GM19099 (cell line): ENCODE data around the gene EYS.

ENCODE experiments used
- POLR2A ChIP-seq: IDR thresholded peaks from 3 replicates; pipeline ENCODE4 v1.6.1; 2011; ENCODE audit warnings: low read depth; ENCODE audit not compliant: insufficient read length; ENCODE audit errors: extremely low read depth

The EYS gene

DNA sequence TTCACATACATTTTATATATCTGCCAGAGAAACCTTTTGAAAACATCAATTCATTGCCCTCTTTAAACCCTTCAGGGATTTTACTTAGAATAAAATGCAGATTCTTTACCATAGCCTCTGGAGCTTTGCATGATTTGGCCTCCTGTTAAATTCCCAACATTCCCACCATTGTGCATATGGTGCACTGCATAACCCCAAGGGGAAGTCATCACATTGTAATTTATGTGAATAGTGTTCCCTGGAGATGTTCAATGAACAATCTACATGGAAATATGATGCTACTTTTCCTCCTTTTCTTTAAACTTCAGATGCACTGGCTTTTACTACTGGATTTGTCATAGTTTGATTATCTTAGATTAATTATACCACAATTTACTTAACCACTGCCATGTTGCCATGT is 1976.7 kb downstream of the EYS start:
- no peak for TF ChIP-seq POLR2A

DNA sequence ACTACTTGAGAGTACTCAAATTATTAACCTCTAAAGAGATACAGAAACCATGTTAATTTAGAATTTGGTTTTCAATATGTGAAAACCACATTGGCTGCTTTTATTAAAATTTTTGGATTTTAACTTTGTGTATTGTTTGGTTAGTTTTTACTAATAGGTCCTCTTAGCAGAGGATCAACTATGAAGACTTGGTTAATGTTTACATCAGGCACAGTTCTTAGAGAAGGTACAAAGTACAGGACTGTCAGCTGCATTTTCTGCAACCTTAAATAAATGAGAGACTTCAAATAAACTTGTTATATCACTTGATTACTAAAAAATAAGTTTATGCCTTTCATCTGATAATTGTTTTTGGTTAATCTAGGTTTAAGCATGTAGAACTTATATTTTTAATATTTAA is 1982.3 kb downstream of the EYS start:
- no peak for TF ChIP-seq POLR2A

DNA sequence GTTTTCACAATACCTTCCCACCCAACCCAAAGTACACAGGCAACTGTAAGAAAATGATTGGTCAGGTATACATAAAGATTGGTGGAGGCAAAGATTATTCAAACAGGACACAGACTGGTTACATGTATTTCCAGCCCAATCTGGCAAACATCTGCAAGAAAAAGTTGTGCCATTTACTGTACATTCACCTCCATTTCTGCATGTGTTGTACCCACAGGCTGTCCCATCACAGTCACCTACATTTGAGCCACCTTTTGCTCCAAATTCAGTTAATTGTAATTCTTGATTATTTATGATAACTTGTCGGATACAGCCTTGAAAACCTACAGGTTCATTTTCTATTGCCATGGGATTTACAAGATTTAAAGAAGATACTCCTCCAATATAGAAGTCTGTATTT is 1985.8 kb downstream of the EYS start:
- no peak for TF ChIP-seq POLR2A

- no peak for TF ChIP-seq POLR2A
Observed at GRCh38 chr6:63716169-63716568, 1990.9 kb downstream of the EYS start.

DNA sequence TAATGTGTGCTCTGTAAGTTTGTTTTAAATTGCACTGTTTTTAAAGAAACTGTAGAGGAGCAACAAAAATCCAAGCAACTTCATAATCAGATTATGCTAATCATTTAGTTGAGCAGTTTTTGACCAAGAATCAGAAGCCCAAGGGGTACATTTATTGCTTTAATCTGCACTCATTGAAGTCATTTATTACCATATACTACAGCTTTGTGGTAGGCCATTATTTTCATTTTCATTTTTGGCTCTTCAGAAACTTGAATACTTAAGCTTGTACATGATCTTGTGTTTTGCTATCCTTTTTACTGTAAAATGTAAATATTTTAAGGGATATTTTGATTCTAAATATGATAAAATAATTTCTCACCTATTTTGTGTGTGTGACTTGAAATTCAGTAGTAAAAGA is 1992.9 kb downstream of the EYS start:
- TF ChIP-seq POLR2A, result no peak

- TF ChIP-seq POLR2A, result no peak
Observed at GRCh38 chr6:63713332-63713731, 1993.7 kb downstream of the EYS start.

- no peak for TF ChIP-seq POLR2A
Observed at GRCh38 chr6:63709148-63709547, 1997.9 kb downstream of the EYS start.

DNA sequence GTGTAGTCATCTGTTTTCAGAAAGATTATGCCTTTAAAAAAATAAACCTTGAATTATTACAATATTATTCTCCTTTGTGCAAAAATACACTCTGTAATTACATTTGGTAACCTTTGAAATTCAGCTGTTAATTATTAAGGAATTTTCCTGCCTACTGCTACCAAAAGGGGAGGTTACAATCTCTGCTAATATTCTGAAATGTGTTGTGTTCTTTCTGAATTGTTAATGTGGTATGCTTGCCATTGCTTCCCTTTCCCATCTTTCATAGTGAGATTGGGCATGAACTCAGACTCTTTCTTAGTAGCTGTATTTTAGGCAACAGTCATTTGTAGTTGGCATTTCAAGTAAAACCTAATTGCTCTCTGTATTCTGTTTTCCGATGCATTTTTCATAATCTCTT is 1998.4 kb downstream of the EYS start:
- no peak for TF ChIP-seq POLR2A

GRCh38 chr6:63706630-63707029 is 2000.4 kb downstream of the EYS start:
- TF ChIP-seq POLR2A, result no peak

- no peak for TF ChIP-seq POLR2A
Observed at GRCh38 chr6:63705707-63706106, 2001.3 kb downstream of the EYS start.

GRCh38 chr6:63690221-63690620 is 2016.8 kb downstream of the EYS start:
- no peak for TF ChIP-seq POLR2A

GRCh38 chr6:63689421-63689820 is 2017.6 kb downstream of the EYS start:
- TF ChIP-seq POLR2A, result no peak

- TF ChIP-seq POLR2A, result no peak
Observed at GRCh38 chr6:63685446-63686379, 2021.3 kb downstream of the EYS start.

DNA sequence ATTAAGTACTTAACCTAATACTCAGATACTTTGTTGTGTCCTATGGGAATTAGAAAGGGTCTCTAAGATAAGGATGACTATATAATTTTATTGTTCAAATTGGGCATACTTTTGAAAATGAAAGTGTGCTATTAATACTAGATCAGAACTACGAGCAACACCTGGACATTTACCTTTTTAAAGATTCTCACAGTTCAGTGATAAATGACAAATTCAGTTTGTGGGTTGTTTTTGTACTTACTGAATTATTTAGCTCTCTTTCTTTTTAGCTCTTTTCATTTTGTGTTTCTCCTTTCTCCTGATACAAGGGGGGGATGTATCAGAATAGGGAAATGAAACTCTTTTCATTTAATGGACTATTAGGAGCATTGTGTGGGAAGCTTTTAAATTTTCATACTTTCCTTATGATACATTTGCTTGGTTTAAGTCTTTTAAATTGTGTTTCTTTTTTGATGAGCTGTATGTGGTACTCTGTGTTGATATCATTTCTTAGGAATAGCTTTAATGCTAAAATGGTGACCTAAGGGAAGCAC is 2023.9 kb downstream of the EYS start:
- no peak for TF ChIP-seq POLR2A

GRCh38 chr6:63677282-63677681 is 2029.7 kb downstream of the EYS start:
- no peak for TF ChIP-seq POLR2A

DNA sequence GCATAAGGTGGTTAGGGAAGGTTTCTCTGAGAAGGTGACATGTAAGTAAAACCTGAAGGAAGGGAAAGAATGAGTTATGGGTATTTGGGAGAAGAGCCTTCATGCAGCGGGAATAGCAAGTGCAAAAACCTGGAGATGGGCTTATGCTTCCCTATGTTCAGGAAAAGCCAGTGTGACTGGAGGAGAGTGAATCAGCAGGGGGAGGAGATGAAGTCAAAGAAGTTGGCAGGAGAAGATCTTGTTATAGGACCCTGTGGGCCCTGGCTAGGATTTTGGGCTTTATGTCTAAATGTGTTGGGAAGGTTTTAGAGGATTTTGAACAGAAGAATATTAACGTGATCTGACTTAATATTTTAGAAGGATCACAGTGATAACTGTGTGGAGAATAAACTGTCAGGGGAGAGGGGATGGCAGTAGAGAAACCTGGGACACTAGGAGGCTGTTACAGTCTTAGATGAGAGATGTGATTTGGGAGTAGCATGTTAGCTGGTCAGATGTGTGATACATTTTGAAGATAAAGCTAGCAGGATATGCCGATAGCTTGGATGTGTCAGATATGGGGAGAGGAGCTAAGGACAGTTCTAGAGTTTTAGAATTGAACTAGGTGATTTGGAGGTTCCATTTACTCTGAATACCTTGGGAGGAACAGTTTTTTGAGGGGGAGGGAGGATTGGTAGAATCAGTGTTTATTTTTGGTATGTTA is 2030.5 kb downstream of the EYS start:
- no peak for TF ChIP-seq POLR2A
